Gastrocnemius medialis (tissue), 4 donors: ENCODE results near the gene RHOF. TPM values are rescaled to one million over a fixed set of nuclear protein-coding genes. Genes with fewer than 3 reads are reported as not detected.

Experiments
- ATAC-seq, 2 donors: fragments of 150-250 bp; one replicate each; pipeline ENCODE4 v1.9.1; 2016
- DNase-seq, 2 donors: peaks; one replicate each; pipeline ENCODE4 v3.0.0-alpha.2; 2019
- H3K27ac ChIP-seq, 4 donors: fragments of 200-600 bp; sonication (generic); 1 replicate in 1 of 4; 2 replicates in 3 of 4; pipeline ENCODE4 v1.5.1; 2016 to 2018; ENCODE audit warnings: mild to moderate bottlenecking in 2 of 4, moderate library complexity in 1 of 4
- H3K27me3 ChIP-seq, 3 donors: fragments of 200-600 bp; sonication (generic) in 2 of 3; 1 replicate in 1 of 3; 2 replicates in 2 of 3; pipeline versions ENCODE4 v1.5.1 to v1.6.0; 2016 to 2019; ENCODE audit warnings: mild to moderate bottlenecking in 1 of 3, moderate library complexity in 1 of 3
- H3K36me3 ChIP-seq, 2 donors: fragments of 200-600 bp; sonication (generic) in 1 of 2; one replicate each; pipeline ENCODE4 v1.5.1; 2017 to 2018
- H3K4me1 ChIP-seq, 2 donors: fragments of 200-600 bp; sonication (generic) in 1 of 2; one replicate each; pipeline ENCODE4 v1.5.1; 2016 to 2017; ENCODE audit warnings: mild to moderate bottlenecking in 2 of 2
- H3K4me3 ChIP-seq, 4 donors: fragments of 200-600 bp; sonication (generic) in 3 of 4; 1 replicate in 1 of 4; 2 replicates in 3 of 4; pipeline ENCODE4 v1.5.1; 2016 to 2019; ENCODE audit warnings: mild to moderate bottlenecking in 2 of 4
- H3K9me3 ChIP-seq, 3 donors: fragments of 200-600 bp; sonication (generic) in 2 of 3; 1 replicate in 1 of 3; 2 replicates in 2 of 3; pipeline ENCODE4 v1.5.1; 2016 to 2019
- CTCF ChIP-seq, 5 experiments: fragments of 450-650 bp in 3 of 5; fragments of 200-600 bp in 2 of 5; sonication (generic) in 2 of 5; IDR thresholded peaks in 4 of 5; conservative IDR thresholded peaks in 1 of 5; 1 replicate in 4 of 5; 2 replicates in 1 of 5; pipeline ENCODE4 v1.5.1; 2016 to 2019; ENCODE audit warnings: antibody characterized with exemption in 5 of 5, mild to moderate bottlenecking in 3 of 5, moderate library complexity in 3 of 5
- POLR2A ChIP-seq, 2 donors: fragments of 450-650 bp; IDR thresholded peaks; one replicate each; pipeline ENCODE4 v1.6.1; 2017; ENCODE audit warnings: antibody characterized with exemption in 2 of 2, mild to moderate bottlenecking in 2 of 2, moderate library complexity in 2 of 2
- in situ Hi-C, 4 donors: fragments of 200-750 bp; cut with MboI; loops; one replicate each; pipeline versions ENCODE4 v1.15.0 to v1.8.0; 2017; ENCODE audit warnings: low sequenced_read_pairs in 4 of 4
- intact Hi-C: fragments of 100-400 bp; cut with DNase I; formaldehyde crosslinking; loops from one replicate; pipeline ENCODE4 v1.15.1; 2023; ENCODE audit warnings: low total_unique reads
- total RNA-seq, 4 donors: library from RNA; depleted of rRNA; stranded (reverse); fragments of >200 nt; gene quantifications; one replicate each; pipeline versions ENCODE4 v1.1.0 to v1.2.3, GENCODE V29; 2016

Gene RHOF
- total RNA-seq, 4 donors from 2014 or later = 2.9 to 6.8 (median 4.1) TPM

GRCh38 chr12:121816925-121817647, 23.6 kb upstream of the RHOF start:
- peaks cover 9 to 73% of the 10 kb centered on the region in 2 donors for H3K36me3 ChIP-seq
- intact Hi-C loops = no loop called here
- DNase-seq = no peak

GRCh38 chr12:121815263-121815662, 21.8 kb upstream of the RHOF start:
- H3K4me1 ChIP-seq = peaks cover 25 to 32% of the 10 kb centered on the region in 2 donors
- DNase-seq (no peak), ATAC-seq (no peak)
- intact Hi-C loops = no loop called here
- H3K9me3 ChIP-seq = no peaks in the 10 kb centered on the region
- H3K4me3 ChIP-seq = no peak overlapping the region
- no peaks in the 10 kb centered on the region for H3K27me3 ChIP-seq
- peaks cover 9 to 61% of the 10 kb centered on the region in 2 donors for H3K36me3 ChIP-seq
- no peak overlapping the region for H3K27ac ChIP-seq
- in situ Hi-C loops = no loop called here
- TF ChIP-seq CTCF (IDR thresholded peaks at IDR 0.05 in 4 of 5, conservative IDR thresholded peaks at IDR 0.05 in 1 of 5) (no peak), POLR2A (IDR thresholded peaks at IDR 0.05) (no peak)

More at GRCh38 chr12:121816925-121817647, 23.6 kb upstream of the RHOF start:
- no peaks in the 10 kb centered on the region for H3K27me3 ChIP-seq
- TF ChIP-seq CTCF (IDR thresholded peaks at IDR 0.05 in 4 of 5, conservative IDR thresholded peaks at IDR 0.05 in 1 of 5) = no peak
- no peak for TF ChIP-seq POLR2A (IDR thresholded peaks at IDR 0.05)
- no peak for ATAC-seq
- no peaks in the 10 kb centered on the region for H3K9me3 ChIP-seq
- H3K4me3 ChIP-seq = no peak overlapping the region
- in situ Hi-C loops = no loop called here
- peaks cover 12 to 17% of the 10 kb centered on the region in 2 donors for H3K4me1 ChIP-seq
- no peak overlapping the region for H3K27ac ChIP-seq

DNA sequence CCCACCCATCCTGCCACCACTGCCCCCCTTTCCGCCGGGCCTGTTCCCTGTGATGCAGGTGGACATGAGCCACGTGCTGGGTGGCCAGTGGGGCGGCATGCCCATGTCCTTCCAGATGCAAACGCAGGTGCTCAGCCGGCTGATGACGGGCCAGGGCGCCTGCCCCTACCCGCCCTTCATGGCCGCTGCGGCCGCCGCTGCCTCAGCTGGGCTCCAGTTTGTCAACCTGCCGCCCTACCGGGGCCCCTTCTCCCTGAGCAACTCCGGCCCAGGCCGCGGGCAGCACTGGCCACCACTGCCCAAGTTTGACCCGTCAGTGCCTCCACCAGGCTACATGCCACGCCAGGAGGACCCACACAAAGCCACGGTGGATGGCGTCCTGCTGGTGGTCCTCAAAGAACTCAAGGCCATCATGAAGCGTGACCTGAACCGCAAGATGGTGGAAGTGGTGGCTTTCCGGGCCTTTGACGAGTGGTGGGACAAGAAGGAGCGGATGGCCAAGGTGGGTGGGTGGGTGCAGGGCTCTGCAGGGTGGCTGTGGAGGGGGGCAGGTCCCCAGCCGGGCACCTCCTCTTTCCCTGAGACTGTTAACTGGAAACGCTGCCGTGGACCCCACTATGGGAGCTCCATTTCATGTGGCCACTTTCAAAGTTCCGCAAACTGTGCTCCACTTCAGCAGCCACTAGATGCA, 21.1 kb upstream of the RHOF start:
- H3K27me3 ChIP-seq = no peaks in the 10 kb centered on the region
- H3K27ac ChIP-seq = no peak overlapping the region
- H3K9me3 ChIP-seq = no peaks in the 10 kb centered on the region
- intact Hi-C loops = no loop called here
- peaks cover 9 to 61% of the 10 kb centered on the region in 2 donors for H3K36me3 ChIP-seq
- no peak for DNase-seq
- no peak overlapping the region for H3K4me3 ChIP-seq
- in situ Hi-C loops = no loop called here
- TF ChIP-seq CTCF (IDR thresholded peaks at IDR 0.05 in 4 of 5, conservative IDR thresholded peaks at IDR 0.05 in 1 of 5) (no peak), POLR2A (IDR thresholded peaks at IDR 0.05) (no peak)
- no peak for ATAC-seq
- H3K4me1 ChIP-seq = peaks cover 25 to 32% of the 10 kb centered on the region in 2 donors

GRCh38 chr12:121813951-121814350, 20.5 kb upstream of the RHOF start:
- Histone ChIP-seq H3K4me1 (peaks cover 25 to 32% of the 10 kb centered on the region in 2 donors), H3K27me3 (no peaks in the 10 kb centered on the region), H3K9me3 (no peaks in the 10 kb centered on the region), H3K36me3 (peaks cover 9 to 61% of the 10 kb centered on the region in 2 donors), H3K27ac (no peak overlapping the region), H3K4me3 (no peak overlapping the region)
- DNase-seq = no peak
- intact Hi-C loops (no loop called here), in situ Hi-C loops (no loop called here)
- TF ChIP-seq CTCF (IDR thresholded peaks at IDR 0.05 in 4 of 5, conservative IDR thresholded peaks at IDR 0.05 in 1 of 5) (no peak), POLR2A (IDR thresholded peaks at IDR 0.05) (no peak)
- no peak for ATAC-seq
